HG03135 (cell line): ENCODE measurements around the gene SMC1B.
"Not testable (repeated sequence)": the region's sequence is repeated elsewhere in the genome, so short reads cannot be mapped to it uniquely, and the experiment has no call there.

ENCODE experiments used
- ATAC-seq: cut with Tn5 transposase; IDR thresholded peaks from one replicate; pipeline ENCODE4 v1.9.1; 2021; ENCODE audit warnings: mild to moderate bottlenecking, moderate library complexity; ENCODE audit not compliant: unreplicated experiment

SMC1B gene

GRCh38 chr22:45444168-45444567, 30.8 kb upstream of the SMC1B start:
- ATAC-seq, result no peak

- no peak for ATAC-seq
These were observed 28.7 kb upstream of the SMC1B start for GRCh38 chr22:45442116-45442515.

GRCh38 chr22:45441138-45441537, 27.7 kb upstream of the SMC1B start:
- ATAC-seq, result no peak

- ATAC-seq, result not testable (repeated sequence)
These were observed 27.3 kb upstream of the SMC1B start for GRCh38 chr22:45440688-45441087.

- no peak for ATAC-seq
These were observed 24.9 kb upstream of the SMC1B start for GRCh38 chr22:45438336-45438735.

- ATAC-seq, result not testable (repeated sequence)
These were observed 23.6 kb upstream of the SMC1B start for GRCh38 chr22:45436871-45437517.

- ATAC-seq, result no peak
These were observed 22.2 kb upstream of the SMC1B start for GRCh38 chr22:45435544-45436139.

GRCh38 chr22:45434981-45435380, 21.6 kb upstream of the SMC1B start:
- no peak for ATAC-seq

GRCh38 chr22:45430871-45431270, 17.5 kb upstream of the SMC1B start:
- no peak for ATAC-seq

GRCh38 chr22:45429981-45430775, 16.8 kb upstream of the SMC1B start:
- no peak for ATAC-seq

GRCh38 chr22:45429424-45429823, 16.0 kb upstream of the SMC1B start:
- ATAC-seq, result no peak

- ATAC-seq, result no peak
These were observed 15.3 kb upstream of the SMC1B start for GRCh38 chr22:45428391-45429385.

GRCh38 chr22:45427114-45427513, 13.7 kb upstream of the SMC1B start:
- no peak for ATAC-seq

- ATAC-seq, result no peak
These were observed 13.0 kb upstream of the SMC1B start for GRCh38 chr22:45426387-45426786.

- ATAC-seq, result no peak
These were observed 12.3 kb upstream of the SMC1B start for GRCh38 chr22:45425531-45426265.

GRCh38 chr22:45425101-45425500, 11.7 kb upstream of the SMC1B start:
- no peak for ATAC-seq

GRCh38 chr22:45424241-45424731, 10.9 kb upstream of the SMC1B start:
- ATAC-seq, result no peak

- no peak for ATAC-seq
These were observed 10.1 kb upstream of the SMC1B start for GRCh38 chr22:45423524-45423923.

GRCh38 chr22:45422237-45422983, 9.0 kb upstream of the SMC1B start:
- no peak for ATAC-seq
